ENCODE measurements around the gene HS6ST2. TPM values are rescaled to one million over a fixed set of nuclear protein-coding genes. Genes with fewer than 3 reads are reported as not detected.
A peak's percentile ranks its signal among the peaks of the same experiment; 100 is the strongest.

The HS6ST2 gene
- total RNA-seq, 2 donors from 2014 or later: not detected

GRCh38 chrX:132968296-132968949, 10.0 kb upstream of the HS6ST2 start:
- Histone ChIP-seq H3K27me3 (replicated peaks; ENCODE audit: insufficient read depth) (no peaks in the 10 kb centered on the region), H3K4me1 (ENCODE audit: control insufficient read depth in 1 of 2, low read depth in 2 of 2) (no peaks in the 10 kb centered on the region)
- no peak for TF ChIP-seq CTCF (IDR thresholded peaks at IDR 0.05)

GRCh38 chrX:132967049-132967448, 8.6 kb upstream of the HS6ST2 start:
- H3K9me3 ChIP-seq: no peaks in the 10 kb centered on the region
- no peaks in the 10 kb centered on the region for H3K4me1 ChIP-seq (ENCODE audit: control insufficient read depth in 1 of 2, low read depth in 2 of 2)
- H3K36me3 ChIP-seq: no peaks in the 10 kb centered on the region
- no peaks in the 10 kb centered on the region for H3K27me3 ChIP-seq (replicated peaks; ENCODE audit: insufficient read depth)
- H3K4me3 ChIP-seq: no peak overlapping the region
- TF ChIP-seq CTCF (IDR thresholded peaks at IDR 0.05): no peak
- DNase-seq (ENCODE audit: low spot score): no peak
- ATAC-seq (ENCODE audit: insufficient number of reproducible peaks, low FRiP score, low read depth): no peak
- no peak overlapping the region for H3K27ac ChIP-seq

More at GRCh38 chrX:132968296-132968949, 10.0 kb upstream of the HS6ST2 start:
- H3K36me3 ChIP-seq: no peaks in the 10 kb centered on the region
- H3K9me3 ChIP-seq: no peaks in the 10 kb centered on the region
- no peak overlapping the region for H3K27ac ChIP-seq
- DNase-seq (ENCODE audit: low spot score) (no peak), ATAC-seq (ENCODE audit: insufficient number of reproducible peaks, low FRiP score, low read depth) (no peak)
- no peak overlapping the region for H3K4me3 ChIP-seq

- DNase-seq (ENCODE audit: low spot score): no peak
- ATAC-seq (ENCODE audit: insufficient number of reproducible peaks, low FRiP score, low read depth): no peak
- no peaks in the 10 kb centered on the region for H3K4me1 ChIP-seq (ENCODE audit: control insufficient read depth in 1 of 2, low read depth in 2 of 2)
- no peaks in the 10 kb centered on the region for H3K9me3 ChIP-seq
- H3K4me3 ChIP-seq: no peak overlapping the region
- H3K27me3 ChIP-seq (replicated peaks; ENCODE audit: insufficient read depth): no peaks in the 10 kb centered on the region
- no peak overlapping the region for H3K27ac ChIP-seq
- no peaks in the 10 kb centered on the region for H3K36me3 ChIP-seq
- TF ChIP-seq CTCF (IDR thresholded peaks at IDR 0.05): no peak
Observed at GRCh38 chrX:132965461-132965860, 7.0 kb upstream of the HS6ST2 start.

- H3K27me3 ChIP-seq (replicated peaks; ENCODE audit: insufficient read depth): no peaks in the 10 kb centered on the region
- ATAC-seq (ENCODE audit: insufficient number of reproducible peaks, low FRiP score, low read depth) (no peak), DNase-seq (ENCODE audit: low spot score) (no peak)
- H3K4me3 ChIP-seq: no peak overlapping the region
- H3K9me3 ChIP-seq: no peaks in the 10 kb centered on the region
- H3K4me1 ChIP-seq (ENCODE audit: control insufficient read depth in 1 of 2, low read depth in 2 of 2): peaks cover 4 to 7% of the 10 kb centered on the region in 2 donors
- TF ChIP-seq CTCF (IDR thresholded peaks at IDR 0.05): no peak
- no peaks in the 10 kb centered on the region for H3K36me3 ChIP-seq
- no peak overlapping the region for H3K27ac ChIP-seq
Observed at GRCh38 chrX:132961511-132961910, 3.1 kb upstream of the HS6ST2 start.

- H3K9me3 ChIP-seq: no peaks in the 10 kb centered on the region
- TF ChIP-seq CTCF (IDR thresholded peaks at IDR 0.05): no peak
- no peaks in the 10 kb centered on the region for H3K27me3 ChIP-seq (replicated peaks; ENCODE audit: insufficient read depth)
- ATAC-seq (ENCODE audit: insufficient number of reproducible peaks, low FRiP score, low read depth) (no peak), DNase-seq (ENCODE audit: low spot score) (no peak)
- no peak overlapping the region for H3K27ac ChIP-seq
- H3K4me3 ChIP-seq: peak overlapping the region; percentile 68
- peaks cover 4 to 7% of the 10 kb centered on the region in 2 donors for H3K4me1 ChIP-seq (ENCODE audit: control insufficient read depth in 1 of 2, low read depth in 2 of 2)
- H3K36me3 ChIP-seq: no peaks in the 10 kb centered on the region
Observed at GRCh38 chrX:132957211-132958090, 978 bp downstream of the HS6ST2 start.

Data from thoracic aorta (tissue), 2 donors.